HG03095 (cell line): Measurements from ENCODE around the gene VAV2.
"Not testable (repeated sequence)": the region's sequence is repeated elsewhere in the genome, so short reads cannot be mapped to it uniquely, and the experiment has no call there.

Experiments used
- ATAC-seq: cut with Tn5 transposase; IDR thresholded peaks from one replicate; pipeline ENCODE4 v1.9.1; 2021; ENCODE audit warnings: moderate library complexity; ENCODE audit not compliant: unreplicated experiment

Gene VAV2

GRCh38 chr9:133969681-133970580 lies 22.2 kb downstream of the VAV2 start:
- ATAC-seq, result no peak

- ATAC-seq, result no peak
These were observed 23.0 kb downstream of the VAV2 start for GRCh38 chr9:133968966-133969617.

GRCh38 chr9:133968428-133968827 lies 23.7 kb downstream of the VAV2 start:
- ATAC-seq, result no peak

GRCh38 chr9:133967024-133967741 lies 24.9 kb downstream of the VAV2 start:
- no peak for ATAC-seq

GRCh38 chr9:133964463-133964862 lies 27.7 kb downstream of the VAV2 start:
- ATAC-seq, result no peak

- no peak for ATAC-seq
These were observed 29.0 kb downstream of the VAV2 start for GRCh38 chr9:133963166-133963565.

GRCh38 chr9:133962341-133962740 lies 29.8 kb downstream of the VAV2 start:
- ATAC-seq, result no peak

GRCh38 chr9:133961226-133962165 lies 30.6 kb downstream of the VAV2 start:
- no peak for ATAC-seq

- ATAC-seq, result no peak
These were observed 31.5 kb downstream of the VAV2 start for GRCh38 chr9:133960568-133961129.

GRCh38 chr9:133959966-133960567 lies 32.1 kb downstream of the VAV2 start:
- ATAC-seq, result no peak

GRCh38 chr9:133959171-133959570 lies 33.0 kb downstream of the VAV2 start:
- no peak for ATAC-seq

- no peak for ATAC-seq
These were observed 33.4 kb downstream of the VAV2 start for GRCh38 chr9:133958756-133959155.

GRCh38 chr9:133957772-133958171 lies 34.4 kb downstream of the VAV2 start:
- ATAC-seq, result not testable (repeated sequence)

- ATAC-seq, result no peak
These were observed 34.8 kb downstream of the VAV2 start for GRCh38 chr9:133957328-133957727.

- no peak for ATAC-seq
These were observed 35.5 kb downstream of the VAV2 start for GRCh38 chr9:133956520-133957076.

- ATAC-seq, result no peak
These were observed 36.2 kb downstream of the VAV2 start for GRCh38 chr9:133955821-133956411.

GRCh38 chr9:133954862-133955529 lies 37.1 kb downstream of the VAV2 start:
- ATAC-seq, result no peak

GRCh38 chr9:133953976-133954709 lies 38.0 kb downstream of the VAV2 start:
- no peak for ATAC-seq
